OCI-LY3 (cell line): Measurements from ENCODE around the gene KCTD17.

Experiments
- EZH2phosphoT487 ChIP-seq: fragments of 200-600 bp; shearing (Covaris generic); IDR thresholded peaks from 2 replicates; pipeline ENCODE4 v1.6.1; 2018; ENCODE audit warnings: antibody characterized with exemption, mixed run types, low read depth
- TF ChIP-seq, protein P1 (sequence below): fragments of 200-600, 300-600 bp; sonication (generic); IDR thresholded peaks from 2 replicates; pipeline ENCODE4 v1.5.1; 2014; ENCODE audit warnings: antibody characterized with exemption, low read length, low read depth

DNA sequence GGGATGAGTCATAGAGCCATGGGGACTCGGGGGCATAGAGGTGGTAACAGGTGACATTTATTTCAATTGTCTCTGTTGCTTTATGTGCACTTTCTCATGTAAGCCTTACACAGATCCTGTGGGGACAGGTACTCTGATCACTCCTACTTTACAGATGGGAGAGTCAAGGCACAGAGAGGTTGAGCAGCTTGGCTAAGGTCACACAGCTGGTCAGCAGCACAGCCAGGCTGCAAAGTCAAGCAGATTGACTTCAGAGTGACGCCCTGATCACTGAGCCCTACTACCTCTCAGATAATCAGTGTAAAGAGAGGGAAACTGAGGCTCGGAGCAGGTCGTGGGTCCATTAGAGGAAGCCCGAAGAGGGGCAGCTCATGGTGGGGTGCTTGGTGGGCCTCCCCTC lies 54.4 kb downstream of the KCTD17 start:
- TF ChIP-seq, protein P1, sequence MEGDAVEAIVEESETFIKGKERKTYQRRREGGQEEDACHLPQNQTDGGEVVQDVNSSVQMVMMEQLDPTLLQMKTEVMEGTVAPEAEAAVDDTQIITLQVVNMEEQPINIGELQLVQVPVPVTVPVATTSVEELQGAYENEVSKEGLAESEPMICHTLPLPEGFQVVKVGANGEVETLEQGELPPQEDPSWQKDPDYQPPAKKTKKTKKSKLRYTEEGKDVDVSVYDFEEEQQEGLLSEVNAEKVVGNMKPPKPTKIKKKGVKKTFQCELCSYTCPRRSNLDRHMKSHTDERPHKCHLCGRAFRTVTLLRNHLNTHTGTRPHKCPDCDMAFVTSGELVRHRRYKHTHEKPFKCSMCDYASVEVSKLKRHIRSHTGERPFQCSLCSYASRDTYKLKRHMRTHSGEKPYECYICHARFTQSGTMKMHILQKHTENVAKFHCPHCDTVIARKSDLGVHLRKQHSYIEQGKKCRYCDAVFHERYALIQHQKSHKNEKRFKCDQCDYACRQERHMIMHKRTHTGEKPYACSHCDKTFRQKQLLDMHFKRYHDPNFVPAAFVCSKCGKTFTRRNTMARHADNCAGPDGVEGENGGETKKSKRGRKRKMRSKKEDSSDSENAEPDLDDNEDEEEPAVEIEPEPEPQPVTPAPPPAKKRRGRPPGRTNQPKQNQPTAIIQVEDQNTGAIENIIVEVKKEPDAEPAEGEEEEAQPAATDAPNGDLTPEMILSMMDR = no peak
- no peak for TF ChIP-seq EZH2phosphoT487
